GM19023 (cell line): Measurements from ENCODE around the gene GARNL3.

ENCODE experiments used
- ATAC-seq: cut with Tn5 transposase; IDR thresholded peaks from one replicate; pipeline ENCODE4 v1.9.1; 2021; ENCODE audit warnings: mild to moderate bottlenecking, moderate library complexity; ENCODE audit not compliant: unreplicated experiment

Gene GARNL3, protein sequence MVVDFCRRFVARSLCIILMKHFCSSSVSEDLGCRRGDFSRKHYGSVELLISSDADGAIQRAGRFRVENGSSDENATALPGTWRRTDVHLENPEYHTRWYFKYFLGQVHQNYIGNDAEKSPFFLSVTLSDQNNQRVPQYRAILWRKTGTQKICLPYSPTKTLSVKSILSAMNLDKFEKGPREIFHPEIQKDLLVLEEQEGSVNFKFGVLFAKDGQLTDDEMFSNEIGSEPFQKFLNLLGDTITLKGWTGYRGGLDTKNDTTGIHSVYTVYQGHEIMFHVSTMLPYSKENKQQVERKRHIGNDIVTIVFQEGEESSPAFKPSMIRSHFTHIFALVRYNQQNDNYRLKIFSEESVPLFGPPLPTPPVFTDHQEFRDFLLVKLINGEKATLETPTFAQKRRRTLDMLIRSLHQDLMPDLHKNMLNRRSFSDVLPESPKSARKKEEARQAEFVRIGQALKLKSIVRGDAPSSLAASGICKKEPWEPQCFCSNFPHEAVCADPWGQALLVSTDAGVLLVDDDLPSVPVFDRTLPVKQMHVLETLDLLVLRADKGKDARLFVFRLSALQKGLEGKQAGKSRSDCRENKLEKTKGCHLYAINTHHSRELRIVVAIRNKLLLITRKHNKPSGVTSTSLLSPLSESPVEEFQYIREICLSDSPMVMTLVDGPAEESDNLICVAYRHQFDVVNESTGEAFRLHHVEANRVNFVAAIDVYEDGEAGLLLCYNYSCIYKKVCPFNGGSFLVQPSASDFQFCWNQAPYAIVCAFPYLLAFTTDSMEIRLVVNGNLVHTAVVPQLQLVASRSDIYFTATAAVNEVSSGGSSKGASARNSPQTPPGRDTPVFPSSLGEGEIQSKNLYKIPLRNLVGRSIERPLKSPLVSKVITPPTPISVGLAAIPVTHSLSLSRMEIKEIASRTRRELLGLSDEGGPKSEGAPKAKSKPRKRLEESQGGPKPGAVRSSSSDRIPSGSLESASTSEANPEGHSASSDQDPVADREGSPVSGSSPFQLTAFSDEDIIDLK

DNA sequence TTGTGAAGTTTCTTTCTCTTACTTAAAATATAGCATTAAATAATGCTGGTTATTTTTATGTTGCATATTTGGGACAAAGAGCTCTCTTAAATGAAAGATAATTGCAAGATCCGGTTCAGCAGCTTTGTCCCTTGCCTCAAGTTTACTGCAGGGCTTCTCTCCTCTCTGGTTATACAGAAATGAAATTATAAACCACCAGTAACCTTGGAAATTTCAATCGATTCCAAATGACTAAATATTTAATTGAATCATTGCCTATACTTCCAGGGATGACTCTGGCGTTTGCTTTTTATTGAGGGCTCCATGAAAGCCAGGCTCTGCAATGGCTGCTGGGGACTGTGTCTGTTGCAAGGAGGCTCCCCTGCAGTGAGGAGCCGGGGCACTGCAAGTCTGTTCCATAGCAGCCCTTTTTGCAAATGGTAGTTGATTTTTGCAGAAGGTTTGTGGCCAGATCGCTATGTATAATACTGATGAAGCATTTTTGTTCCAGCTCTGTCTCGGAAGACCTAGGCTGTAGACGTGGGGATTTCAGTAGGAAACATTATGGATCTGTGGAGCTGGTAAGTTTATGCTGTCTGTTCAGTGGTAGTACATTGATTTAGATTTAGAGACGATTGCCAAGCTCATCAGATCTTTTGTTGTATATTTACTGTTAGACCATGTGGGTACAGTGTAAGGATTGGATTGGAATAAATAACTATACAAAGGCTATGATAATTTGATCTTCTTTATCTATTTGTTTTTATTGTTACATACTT, at the start of gene GARNL3:
GARNL3 (plus strand) TSS at position 313 of the 758 bp plus-strand sequence; CDS start at position 417, 104 bp downstream.
- no peak for ATAC-seq

DNA sequence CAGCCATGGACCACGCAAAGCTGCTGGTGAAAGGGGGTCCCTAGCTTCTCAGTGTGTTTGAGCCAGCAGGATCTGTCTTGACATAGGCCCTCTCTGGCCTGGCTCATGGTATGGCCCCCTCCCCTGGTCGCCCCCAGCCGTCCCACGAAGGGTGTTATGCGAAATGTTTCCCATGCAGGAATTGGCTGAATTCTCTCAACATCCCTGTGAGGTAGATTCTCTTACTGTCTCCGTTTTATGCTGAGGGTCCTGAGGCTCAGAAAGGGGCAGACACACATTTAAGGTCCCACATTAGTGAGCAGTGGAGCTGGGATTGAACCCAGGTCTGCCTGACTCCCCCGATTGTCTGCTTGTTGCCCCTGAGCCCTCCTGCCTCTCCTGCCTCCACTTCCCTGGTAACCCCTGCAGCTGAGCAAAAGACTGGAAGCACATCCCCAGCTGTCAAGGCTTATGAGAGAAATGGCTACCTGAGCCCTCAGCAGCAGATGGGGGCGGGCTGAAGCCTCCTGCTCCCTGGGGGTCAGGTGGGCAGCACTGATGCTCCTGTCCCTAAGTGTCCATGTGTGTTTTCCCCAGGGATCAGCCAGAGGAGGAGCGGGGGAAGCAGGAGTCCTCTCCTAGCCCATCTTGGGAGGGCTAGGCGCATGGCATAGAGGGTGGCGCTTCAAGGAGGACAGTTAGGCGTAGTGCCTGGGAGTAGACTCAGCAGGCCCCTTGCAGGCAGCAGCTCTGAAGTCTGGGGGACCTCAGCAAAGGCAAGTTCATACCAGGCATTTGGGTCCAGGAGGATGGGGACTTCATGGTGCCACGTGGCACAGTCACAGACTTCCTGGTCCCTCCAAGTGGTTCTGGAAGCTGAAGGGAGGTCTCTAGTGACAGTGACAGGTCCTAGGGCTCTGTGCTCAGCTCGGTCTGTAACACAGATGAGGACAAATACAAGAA, 49.0 kb upstream of the GARNL3 start:
- ATAC-seq = no peak

DNA sequence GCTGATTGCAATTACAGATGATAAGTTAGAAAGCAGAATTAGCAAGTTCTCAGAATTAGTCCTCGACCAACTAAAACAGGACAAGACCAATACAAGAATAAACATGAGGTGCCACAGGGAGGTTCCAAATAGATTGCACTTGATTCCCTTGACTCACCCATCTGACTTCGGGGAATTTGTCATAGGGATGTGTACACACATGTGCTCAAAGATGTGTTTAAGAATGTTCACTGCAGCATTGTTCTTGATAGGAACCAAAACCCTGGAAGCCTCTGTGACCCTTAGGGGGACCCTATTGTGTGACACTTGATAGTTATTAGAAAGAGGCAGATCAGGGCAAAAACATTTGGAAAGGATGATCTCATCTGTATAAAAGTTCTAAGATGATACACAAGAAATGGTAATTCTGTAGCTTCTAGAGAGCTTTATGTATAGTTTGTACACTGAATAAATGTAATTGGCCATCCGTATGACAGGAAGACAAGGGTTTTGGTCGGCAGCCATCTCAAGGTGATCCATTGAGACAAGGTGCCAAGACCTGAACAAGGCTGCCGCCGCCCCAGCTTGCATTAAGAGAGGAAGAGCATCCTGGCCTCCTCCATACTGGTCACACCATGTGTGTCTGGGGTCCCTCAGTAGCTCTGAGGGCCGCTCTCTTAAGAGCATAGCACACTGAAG, 48.2 kb upstream of the GARNL3 start:
- no peak for ATAC-seq

DNA sequence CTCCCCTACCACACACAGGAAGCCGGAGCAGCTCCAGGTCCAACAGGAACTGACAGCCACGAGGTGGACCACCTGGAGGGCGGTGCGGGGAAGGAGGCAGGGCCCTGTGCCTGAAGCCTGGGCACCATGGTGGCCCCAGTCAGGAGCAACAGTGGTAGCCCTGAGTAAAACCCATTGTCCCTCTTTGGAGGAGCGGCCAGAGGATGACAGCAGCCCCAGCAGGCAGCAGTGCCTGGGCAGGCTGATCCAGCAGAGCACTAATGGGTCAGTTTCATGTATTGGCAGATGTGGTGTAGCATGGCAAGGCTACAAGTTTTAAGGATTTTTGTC, 47.7 kb upstream of the GARNL3 start:
- ATAC-seq = no peak

DNA sequence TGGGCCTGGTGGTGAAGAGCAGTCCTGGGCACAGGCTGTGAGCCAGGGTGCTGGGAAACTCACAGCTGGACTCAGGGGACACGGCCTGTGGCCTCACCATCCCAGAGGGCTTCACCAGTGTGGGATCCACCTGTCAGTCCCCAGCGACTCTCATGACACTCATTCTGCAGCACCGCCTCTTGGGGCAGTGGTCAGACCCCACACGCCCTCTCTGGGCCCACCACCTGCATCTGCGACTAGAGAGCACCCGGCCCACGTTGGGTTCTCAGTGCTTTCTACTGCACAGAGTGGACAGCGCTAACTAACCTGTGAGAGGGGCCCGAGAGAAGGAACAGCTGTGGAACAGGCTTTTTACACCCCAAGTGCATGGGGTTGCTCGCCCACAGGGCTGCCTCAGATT, 45.8 kb upstream of the GARNL3 start:
- ATAC-seq = no peak

DNA sequence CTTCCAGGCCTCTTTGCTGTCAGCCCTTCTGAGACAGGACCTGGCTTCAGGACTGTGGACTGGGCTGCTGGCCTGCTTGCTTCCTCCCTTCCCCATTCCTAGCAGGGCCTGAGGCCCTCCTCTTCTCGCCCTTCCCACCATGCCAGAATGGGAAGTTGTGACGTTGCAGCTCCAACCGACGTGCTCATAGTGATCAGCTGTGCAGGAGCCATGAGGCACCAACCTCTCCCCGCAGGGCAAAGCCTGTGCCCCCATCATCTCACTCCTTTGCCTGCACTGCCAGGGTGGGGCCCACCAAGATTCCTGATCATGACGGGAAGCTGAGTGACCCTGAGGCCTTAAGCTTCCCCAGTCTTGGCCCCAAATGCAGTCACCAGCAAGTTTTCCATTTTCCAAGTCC, 45.1 kb upstream of the GARNL3 start:
- no peak for ATAC-seq

DNA sequence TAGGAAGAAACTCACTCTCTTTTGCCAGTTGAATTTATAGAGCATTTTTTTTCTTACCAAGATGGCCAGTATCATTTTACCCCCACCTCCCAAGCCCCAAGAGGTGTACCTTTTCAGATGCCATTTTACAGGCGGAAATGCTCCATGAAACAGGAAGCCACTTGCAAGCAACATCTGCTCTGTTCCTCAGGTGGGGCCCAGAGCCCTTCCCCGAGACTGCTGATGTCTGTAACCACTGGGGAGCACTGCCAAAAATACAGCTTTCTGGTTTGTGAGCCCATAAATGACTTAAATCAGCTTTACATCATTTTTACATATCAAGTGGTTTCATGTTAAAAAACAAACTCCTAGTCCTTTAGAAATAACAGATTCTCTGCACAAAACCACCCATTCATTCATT, 42.9 kb upstream of the GARNL3 start:
- ATAC-seq = no peak

DNA sequence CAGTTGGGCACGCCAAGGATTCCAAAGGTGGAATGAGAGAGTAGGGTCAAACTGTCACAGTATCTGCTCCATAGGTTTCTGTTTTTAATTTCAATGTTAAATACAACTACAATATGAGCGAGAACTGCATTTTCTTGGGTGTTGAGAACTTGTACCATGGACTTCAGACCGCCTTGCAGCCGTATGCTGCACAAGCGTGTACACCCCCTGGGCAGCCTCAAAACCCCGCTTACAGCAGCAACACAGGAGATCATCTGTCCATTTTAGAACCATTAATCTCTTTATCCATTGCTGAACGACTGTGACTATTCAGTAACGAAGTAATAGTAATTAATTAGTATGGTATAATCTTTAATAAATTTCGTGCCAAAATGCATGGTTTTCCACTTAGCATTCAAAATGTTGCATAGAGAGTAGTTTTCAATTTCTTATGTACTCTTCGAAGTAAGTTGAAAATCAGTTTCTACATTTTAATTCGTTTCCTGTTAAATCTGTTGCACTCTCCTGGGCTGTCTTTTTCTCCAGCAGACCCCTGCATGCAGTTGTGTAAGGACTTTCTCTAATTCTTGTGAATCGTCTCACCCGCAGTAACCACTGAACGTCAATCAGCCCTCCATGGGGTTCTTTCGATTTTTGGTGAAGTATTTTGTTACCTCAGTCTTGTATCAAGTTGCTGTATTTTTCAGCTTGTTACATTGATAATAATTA, 42.0 kb upstream of the GARNL3 start:
- ATAC-seq = no peak

DNA sequence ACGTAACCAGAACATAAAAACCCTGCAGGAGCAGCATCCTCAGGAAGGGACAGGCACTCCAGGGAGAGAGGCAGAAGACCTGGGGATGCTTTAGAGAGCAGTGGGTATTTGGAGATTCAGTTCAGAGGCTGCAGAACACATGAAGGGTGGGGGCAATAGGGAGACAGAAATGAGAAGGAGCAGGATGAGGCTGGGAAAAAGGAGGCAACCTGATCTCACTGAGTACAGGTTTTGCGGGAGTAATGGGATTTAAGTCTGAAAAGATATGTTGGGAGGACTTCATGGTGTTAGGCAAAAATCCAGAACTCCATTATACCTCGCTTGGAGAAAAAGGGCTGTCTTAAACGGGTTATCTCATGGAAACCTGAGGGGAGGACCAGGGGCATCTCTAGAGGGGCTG, 41.3 kb upstream of the GARNL3 start:
- ATAC-seq = no peak

DNA sequence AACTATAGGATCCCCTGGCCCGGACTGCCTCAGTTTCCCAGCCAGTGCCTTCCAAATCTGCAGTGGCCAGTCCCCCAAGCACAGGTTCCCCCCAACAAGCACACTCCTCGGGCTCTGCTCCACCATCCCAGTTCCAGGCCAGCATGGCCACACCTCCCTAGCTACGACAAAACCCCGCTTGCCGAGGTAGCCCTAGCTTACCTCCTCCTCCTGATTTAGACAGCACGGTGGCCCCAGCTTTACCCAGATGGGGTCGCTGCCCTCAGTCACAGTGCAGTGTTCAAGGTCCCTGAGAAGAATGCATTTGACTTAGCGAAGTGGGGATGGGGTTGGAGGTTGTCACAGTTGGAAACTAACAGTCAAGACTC, 40.8 kb upstream of the GARNL3 start:
- no peak for ATAC-seq

DNA sequence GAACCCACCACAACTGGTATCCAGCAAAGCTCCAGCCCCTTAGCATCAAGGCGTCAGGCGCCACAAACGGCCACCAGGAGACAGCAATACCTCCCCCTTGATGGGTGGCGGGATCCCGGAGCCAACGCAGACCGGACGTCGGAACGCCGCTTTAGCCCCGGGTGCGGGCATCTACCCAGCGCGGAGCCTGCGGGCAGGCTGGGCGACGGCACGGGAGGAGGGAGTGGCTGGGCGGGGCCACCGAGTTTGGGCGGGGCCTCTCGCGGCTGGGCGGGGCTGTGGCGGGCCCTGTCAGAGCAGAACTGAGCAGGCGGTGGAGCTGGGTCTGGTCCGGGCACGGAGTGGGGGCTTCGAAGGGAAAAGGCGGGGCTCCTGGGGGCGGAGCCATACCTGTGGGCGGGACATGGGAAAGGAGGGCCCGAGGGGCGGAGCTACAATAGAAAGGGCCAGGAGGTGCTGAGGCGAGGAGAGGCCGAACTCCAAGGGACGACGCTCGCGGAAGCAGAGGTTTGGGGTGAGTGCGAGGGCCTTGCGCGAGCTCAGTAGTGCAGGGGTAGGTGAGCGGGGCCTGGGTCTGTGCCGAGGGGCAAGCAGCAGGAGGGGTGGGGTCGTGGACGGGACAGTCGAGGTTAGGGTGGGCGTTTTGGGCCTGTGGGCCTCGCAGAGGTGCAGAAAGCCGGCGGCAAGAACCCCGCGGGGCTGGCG, 40.2 kb upstream of the GARNL3 start:
- ATAC-seq = peak; percentile 51

DNA sequence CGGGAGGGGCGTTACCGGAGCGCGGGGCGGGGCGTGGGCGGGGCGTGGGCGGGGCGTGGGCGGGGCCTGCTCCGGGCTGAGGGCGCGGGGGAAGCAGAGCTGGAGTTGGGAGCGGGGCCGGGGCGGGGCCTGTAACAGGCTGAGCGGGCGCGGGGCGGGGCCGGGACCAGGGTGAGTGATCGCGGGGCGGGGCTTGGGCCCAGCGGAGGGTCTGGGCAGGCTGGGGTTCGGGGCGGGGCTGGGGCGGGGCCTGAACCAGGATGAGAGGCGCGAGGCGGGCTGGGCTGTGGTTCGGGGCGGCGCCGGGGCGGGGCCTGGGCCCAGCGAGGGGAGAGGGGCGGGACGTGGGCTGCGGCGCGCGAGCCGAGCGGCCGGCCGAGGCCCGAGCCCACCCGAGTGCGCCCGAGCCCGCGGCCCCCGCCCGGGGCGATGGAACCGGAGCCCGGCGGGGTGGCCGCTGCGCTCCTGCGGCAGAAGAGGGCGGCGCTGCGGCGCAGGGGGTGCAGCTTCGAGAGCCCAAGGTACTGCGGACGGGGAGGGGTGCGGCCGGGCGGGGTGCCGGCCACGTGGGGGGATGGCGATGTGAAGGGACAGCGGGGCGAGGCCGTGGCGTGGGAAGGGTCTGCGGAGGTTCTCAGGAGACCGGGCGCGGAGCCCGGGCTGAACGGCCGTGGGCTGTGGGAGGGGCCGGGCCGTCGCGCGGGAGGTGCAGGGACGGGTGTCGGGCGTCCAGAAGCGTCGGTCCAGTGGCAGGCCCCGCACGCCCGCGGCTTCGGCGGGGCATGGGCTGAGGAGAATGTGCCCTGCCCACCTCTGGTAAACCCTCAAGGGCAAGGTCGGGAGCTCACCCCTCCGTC, 39.5 kb upstream of the GARNL3 start:
- ATAC-seq = peak; percentile 51

DNA sequence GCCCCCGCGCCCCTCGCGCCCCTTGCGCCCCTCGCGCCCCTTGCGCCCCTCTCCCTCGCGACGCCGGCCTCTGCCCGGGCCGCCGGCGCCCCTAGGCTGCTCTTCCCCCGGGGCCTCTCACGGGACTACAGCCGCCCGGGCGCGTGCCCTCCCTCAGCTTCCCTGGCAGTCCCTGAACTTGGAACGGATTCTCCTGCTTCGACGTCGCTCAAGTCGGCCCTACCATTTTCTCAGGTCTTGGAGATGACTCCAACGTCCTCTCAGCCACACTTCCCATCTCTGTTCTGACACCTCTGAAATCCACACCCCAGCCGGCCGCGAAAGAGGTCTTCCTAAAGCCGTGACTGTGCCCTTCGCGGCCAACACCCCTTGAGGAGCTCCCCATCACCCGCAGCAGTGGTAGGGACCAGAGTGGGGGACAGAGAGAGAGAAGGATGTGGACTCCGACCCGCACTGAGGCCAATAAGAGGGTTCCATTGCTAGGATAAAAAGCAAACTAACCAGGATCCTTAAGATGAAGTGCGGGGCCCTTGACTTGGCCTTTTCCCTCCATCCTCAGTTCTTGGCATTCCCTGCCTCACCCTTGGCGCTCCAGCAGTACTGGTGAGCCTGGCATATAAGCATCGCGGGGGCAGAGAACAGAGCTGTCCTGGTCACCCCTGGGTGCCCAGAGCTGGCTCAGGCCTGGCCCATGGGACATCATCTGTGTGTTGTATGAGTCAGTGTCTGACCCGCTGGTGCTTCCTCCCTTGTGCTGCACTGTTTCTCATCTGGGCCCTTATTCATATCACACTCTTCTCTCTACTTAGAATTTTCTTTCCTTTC, 38.6 kb upstream of the GARNL3 start:
- no peak for ATAC-seq

DNA sequence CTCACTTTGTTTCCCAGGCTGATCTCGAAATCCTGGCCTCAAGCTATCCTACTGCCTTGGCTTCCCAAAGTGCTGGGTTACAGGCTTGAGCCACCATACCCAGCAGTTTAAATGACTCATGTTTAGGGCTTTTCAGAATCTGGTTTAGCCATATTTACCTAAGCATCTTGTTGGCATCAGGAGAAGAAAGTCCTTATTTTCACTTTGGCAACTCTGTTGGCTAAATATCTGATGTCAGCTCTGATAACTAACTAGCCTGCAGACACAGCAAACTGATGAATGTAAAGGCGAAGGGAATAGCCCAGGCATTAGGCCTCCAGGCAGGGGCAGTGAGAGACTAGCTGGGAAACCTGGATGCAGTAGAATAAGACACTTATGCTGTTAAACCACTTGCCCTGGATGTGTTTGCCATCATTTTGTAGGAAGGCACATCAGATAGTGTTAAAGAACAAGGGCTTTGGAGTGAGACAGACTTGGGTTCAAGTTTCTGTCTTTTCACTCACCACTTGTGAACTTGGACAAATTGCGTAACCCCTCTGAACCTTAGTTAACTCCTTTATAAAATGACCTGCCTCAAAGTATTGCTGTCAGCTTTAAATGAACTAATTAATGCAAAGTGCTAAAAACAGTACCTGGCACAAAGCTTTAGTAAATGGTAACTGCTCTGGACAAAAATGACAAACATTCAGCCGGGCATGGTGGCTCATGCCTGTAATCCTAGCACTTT, 34.7 kb upstream of the GARNL3 start:
- no peak for ATAC-seq

DNA sequence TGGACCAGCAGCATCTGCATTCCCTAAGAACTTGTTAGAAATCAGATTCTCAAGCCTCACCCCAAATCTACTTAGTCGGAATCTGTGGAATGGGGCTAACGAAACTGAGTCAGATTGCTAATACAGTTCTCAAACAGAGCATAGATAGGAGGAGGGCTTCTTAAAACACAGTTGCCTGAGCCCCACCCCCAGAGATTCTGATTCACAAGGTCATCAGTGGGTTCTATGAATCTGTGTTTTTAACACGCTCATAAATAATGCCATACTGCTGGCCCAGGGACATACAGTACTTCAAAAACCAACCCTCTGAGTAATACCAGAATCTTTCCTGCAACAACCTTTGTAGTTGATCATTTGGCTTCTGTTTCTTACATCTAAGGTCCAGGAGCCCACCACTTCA, 32.9 kb upstream of the GARNL3 start:
- ATAC-seq = no peak
